Measurements from ENCODE around the gene LILRB1. TPM values are rescaled to one million over a fixed set of nuclear protein-coding genes. Genes with fewer than 3 reads are reported as not detected.

Gene LILRB1
- total RNA-seq, 4 donors from 2014 or later = 0.79 to 3.4 (median 1.2) TPM

DNA sequence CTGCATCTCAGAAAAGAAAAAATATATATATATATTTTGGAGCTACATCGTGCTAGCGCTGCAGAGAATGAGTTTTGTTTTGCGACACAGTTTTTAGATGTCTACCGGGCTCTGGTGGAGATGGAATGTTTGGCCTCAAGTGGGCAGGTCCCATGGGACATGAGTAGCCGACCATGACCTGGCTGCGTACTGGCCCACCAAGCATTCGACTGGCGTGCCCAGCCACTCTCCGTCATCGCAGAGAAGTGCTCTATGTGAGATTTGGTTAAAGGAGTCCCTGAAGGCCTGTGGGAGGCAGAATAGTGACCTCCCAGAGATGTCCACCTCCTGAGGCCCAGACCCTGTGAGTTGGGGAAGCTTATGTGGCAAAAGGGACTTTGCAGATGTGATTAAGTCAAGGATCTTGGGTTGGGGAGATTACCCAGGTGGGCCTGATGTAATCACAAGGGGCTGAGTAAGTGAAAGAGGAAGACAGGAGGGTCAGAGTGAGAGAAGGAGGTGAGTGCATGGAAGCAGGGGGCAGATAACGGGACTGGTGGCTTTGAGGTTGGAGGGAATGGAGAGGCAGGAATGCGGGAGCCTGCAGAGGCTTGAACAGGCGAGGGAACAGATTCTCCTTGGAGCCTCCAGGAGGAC, 31.7 kb downstream of the LILRB1 start:
- H3K27me3 ChIP-seq = peaks cover 37% of the 10 kb centered on the region
- H3K27ac ChIP-seq = no peak overlapping the region
- peaks cover 0 to 16% (median 0%) of the 10 kb centered on the region in 3 donors for H3K9me3 ChIP-seq
- H3K4me3 ChIP-seq = no peak overlapping the region
- TF ChIP-seq POLR2AphosphoS5 (IDR thresholded peaks at IDR 0.05) = no peak
- TF ChIP-seq EP300 (IDR thresholded peaks at IDR 0.05) = no peak
- TF ChIP-seq, protein P1, sequence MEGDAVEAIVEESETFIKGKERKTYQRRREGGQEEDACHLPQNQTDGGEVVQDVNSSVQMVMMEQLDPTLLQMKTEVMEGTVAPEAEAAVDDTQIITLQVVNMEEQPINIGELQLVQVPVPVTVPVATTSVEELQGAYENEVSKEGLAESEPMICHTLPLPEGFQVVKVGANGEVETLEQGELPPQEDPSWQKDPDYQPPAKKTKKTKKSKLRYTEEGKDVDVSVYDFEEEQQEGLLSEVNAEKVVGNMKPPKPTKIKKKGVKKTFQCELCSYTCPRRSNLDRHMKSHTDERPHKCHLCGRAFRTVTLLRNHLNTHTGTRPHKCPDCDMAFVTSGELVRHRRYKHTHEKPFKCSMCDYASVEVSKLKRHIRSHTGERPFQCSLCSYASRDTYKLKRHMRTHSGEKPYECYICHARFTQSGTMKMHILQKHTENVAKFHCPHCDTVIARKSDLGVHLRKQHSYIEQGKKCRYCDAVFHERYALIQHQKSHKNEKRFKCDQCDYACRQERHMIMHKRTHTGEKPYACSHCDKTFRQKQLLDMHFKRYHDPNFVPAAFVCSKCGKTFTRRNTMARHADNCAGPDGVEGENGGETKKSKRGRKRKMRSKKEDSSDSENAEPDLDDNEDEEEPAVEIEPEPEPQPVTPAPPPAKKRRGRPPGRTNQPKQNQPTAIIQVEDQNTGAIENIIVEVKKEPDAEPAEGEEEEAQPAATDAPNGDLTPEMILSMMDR (IDR thresholded peaks at IDR 0.05) = no peak
- TF ChIP-seq POLR2A (IDR thresholded peaks at IDR 0.05) = no peak
- H3K4me1 ChIP-seq = no peaks in the 10 kb centered on the region
- no peaks in the 10 kb centered on the region for H3K36me3 ChIP-seq
- no peak for ATAC-seq
- 67 to 81% methylated on average over 3 to 13 of the region's 13 CpGs for WGBS, 2 donors (ENCODE audit: low coverage in 1 of 2)

DNA sequence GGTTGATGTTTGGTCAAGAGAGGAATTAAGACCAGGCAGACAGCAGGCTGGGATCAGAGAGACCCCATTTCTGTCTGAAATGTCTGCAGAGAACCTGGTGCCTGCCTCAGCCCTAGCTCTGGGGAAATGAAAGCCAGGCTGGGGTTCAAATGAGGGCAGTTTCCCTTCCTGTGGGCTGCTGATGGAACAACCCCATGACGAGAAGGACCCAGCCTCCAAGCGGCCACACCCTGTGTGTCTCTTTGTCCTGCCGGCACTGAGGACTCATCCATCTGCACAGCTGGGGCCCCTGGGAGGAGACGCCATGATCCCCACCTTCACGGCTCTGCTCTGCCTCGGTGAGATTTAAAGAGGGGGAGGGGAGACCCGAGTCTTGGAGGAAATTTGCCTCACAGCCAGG, 32.4 kb downstream of the LILRB1 start, which contains the start of gene LILRB4:
TSS of gene LILRB4 (plus strand) at position 256 of the 400 bp plus-strand sequence. CDS start at position 305, 49 bp downstream.
- Histone ChIP-seq H3K36me3 (no peaks in the 10 kb centered on the region), H3K27ac (no peak within 1 kb of the TSS), H3K9me3 (peaks cover 0 to 24% (median 0%) of the 10 kb centered on the region in 3 donors), H3K27me3 (peaks cover 37% of the 10 kb centered on the region), H3K4me1 (no peaks in the 10 kb centered on the region), H3K4me3 (peak within 1 kb of the TSS in 1 of 2 donors; percentile 28)
- TF ChIP-seq POLR2AphosphoS5 (IDR thresholded peaks at IDR 0.05) (no peak), POLR2A (IDR thresholded peaks at IDR 0.05) (peak in 1 of 2 donors; percentile 23)
- WGBS, 2 donors (ENCODE audit: low coverage in 1 of 2) = no CpG with 5 or more reads among the region's 7 CpGs
- peak; percentile 48 for ATAC-seq

DNA sequence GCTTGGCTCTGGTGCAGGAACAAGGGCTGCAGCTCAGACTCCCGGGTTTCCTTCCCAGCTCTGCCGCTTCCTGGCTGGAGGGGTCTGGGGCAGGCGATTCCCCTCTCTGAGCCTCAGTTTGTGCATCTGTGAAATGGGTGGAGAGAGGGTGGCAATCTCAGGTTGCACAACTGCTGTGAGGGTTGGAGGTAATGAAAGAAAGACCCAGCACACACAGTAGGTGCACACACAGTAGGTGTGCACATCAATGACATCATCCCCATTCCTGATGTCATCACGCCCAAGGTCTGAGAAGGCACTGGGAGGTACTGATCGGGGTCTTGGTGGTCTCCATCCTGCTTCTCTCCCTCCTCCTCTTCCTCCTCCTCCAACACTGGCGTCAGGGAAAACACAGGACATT, 35.2 kb downstream of the LILRB1 start:
- no peak for ATAC-seq
- WGBS, 2 donors (ENCODE audit: low coverage in 1 of 2) = 94% methylated on average over 3 of the region's 6 CpGs; no CpG with 5 or more reads in 1 of the 2 donors
- H3K9me3 ChIP-seq = peaks cover 0 to 45% (median 0%) of the 10 kb centered on the region in 3 donors
- no peaks in the 10 kb centered on the region for H3K36me3 ChIP-seq
- H3K27ac ChIP-seq = no peak overlapping the region
- H3K4me3 ChIP-seq = no peak overlapping the region
- no peak for TF ChIP-seq EP300 (IDR thresholded peaks at IDR 0.05)
- TF ChIP-seq, protein P1 (IDR thresholded peaks at IDR 0.05) = no peak
- TF ChIP-seq POLR2A (IDR thresholded peaks at IDR 0.05) = no peak
- no peak for TF ChIP-seq POLR2AphosphoS5 (IDR thresholded peaks at IDR 0.05)
- H3K4me1 ChIP-seq = no peaks in the 10 kb centered on the region
- H3K27me3 ChIP-seq = peaks cover 34% of the 10 kb centered on the region

DNA sequence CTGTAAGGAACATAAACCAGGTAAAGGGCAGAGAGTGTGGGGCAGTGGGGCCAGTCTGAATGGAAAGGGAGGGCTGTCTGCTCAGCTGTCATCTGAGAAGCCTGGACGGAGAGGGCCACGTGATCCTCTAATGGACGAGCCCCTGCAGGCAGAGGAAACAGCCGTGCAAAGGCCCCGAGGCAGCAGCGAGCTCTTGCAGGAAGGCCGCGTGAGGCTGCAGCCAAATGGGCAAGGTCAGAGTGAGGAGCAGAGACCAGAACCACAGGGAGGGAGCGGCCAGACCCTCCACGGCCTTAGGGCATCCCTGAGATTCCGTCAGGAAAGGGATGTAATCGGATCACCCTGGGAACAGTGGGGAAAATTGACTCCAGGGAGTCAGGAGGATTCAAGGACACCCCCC, 36.9 kb downstream of the LILRB1 start:
- no peak overlapping the region for H3K27ac ChIP-seq
- no peak overlapping the region for H3K4me3 ChIP-seq
- TF ChIP-seq POLR2AphosphoS5 (IDR thresholded peaks at IDR 0.05) (no peak), EP300 (IDR thresholded peaks at IDR 0.05) (no peak), POLR2A (IDR thresholded peaks at IDR 0.05) (no peak)
- TF ChIP-seq, protein P1 (IDR thresholded peaks at IDR 0.05) = no peak
- no peaks in the 10 kb centered on the region for H3K36me3 ChIP-seq
- H3K9me3 ChIP-seq = peaks cover 0 to 45% (median 0%) of the 10 kb centered on the region in 3 donors
- no peak for ATAC-seq
- WGBS, 2 donors (ENCODE audit: low coverage in 1 of 2) = 82% methylated on average over 5 of the region's 12 CpGs; no CpG with 5 or more reads in 1 of the 2 donors
- peaks cover 51% of the 10 kb centered on the region for H3K27me3 ChIP-seq
- H3K4me1 ChIP-seq = no peaks in the 10 kb centered on the region

DNA sequence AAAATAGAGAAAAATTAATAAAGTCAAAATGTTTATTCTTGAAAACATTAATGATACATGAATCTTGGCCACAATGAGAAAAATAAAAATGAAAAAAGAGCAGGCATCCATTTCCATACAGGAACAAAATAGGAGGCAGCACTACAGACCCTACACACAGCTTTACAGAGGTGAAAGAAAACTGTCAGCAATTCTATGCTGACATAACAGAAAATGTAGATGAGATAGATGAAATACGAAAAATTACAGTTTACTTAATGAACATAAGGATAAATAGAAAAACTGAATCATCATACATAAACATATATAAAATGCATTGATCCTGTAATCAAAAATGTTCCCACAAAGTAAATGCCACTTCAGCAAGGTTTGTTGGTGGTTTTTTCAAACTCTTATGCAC, 38.1 kb downstream of the LILRB1 start:
- Histone ChIP-seq H3K4me3 (no peak overlapping the region), H3K27ac (no peak overlapping the region), H3K36me3 (no peaks in the 10 kb centered on the region), H3K4me1 (no peaks in the 10 kb centered on the region), H3K9me3 (peaks cover 0 to 45% (median 0%) of the 10 kb centered on the region in 3 donors), H3K27me3 (peaks cover 56% of the 10 kb centered on the region)
- WGBS, 2 donors (ENCODE audit: low coverage in 1 of 2) = 50 to 67% methylated on average over 1 of the region's 1 CpG
- TF ChIP-seq, protein P1 (IDR thresholded peaks at IDR 0.05) = no peak
- TF ChIP-seq EP300 (IDR thresholded peaks at IDR 0.05) (no peak), POLR2AphosphoS5 (IDR thresholded peaks at IDR 0.05) (no peak), POLR2A (IDR thresholded peaks at IDR 0.05) (no peak)
- ATAC-seq = no peak

Measured in gastroesophageal sphincter (tissue), 4 donors.